Heart right ventricle (tissue), 16 donors: Measurements from ENCODE around the gene RAD51B. TPM values are rescaled to one million over a fixed set of nuclear protein-coding genes. Genes with fewer than 3 reads are reported as not detected.

ENCODE experiments used
- ATAC-seq, 8 donors: fragments of 200-7000 bp; cut with Tn5 transposase; one replicate each; pipeline ENCODE4 v1.9.1; 2020; ENCODE audit warnings: mild to moderate bottlenecking in 8 of 8, moderate library complexity in 8 of 8, moderate number of reproducible peaks in 1 of 8
- DNase-seq, 2 donors: peaks; one replicate each; pipeline ENCODE4 v3.0.0-alpha.2; 2020
- H3K27ac ChIP-seq, 10 donors: fragments of 200-600 bp; sonication (generic) in 2 of 10; one replicate each; pipeline versions ENCODE4 v1.5.0 to v1.8.0; 2020 to 2022; ENCODE audit warnings: mild to moderate bottlenecking in 3 of 10
- H3K27me3 ChIP-seq, 7 donors: fragments of 200-600 bp; one replicate each; pipeline ENCODE4 v1.8.0; 2021 to 2022; ENCODE audit warnings: mild to moderate bottlenecking in 2 of 7
- H3K36me3 ChIP-seq, 9 donors: fragments of 200-600 bp; sonication (generic) in 1 of 9; one replicate each; pipeline versions ENCODE4 v1.5.0 to v1.8.0; 2020 to 2022; ENCODE audit warnings: mild to moderate bottlenecking in 2 of 9
- H3K4me1 ChIP-seq, 9 donors: fragments of 200-600 bp; sonication (generic) in 1 of 9; one replicate each; pipeline versions ENCODE4 v1.5.0 to v1.8.0; 2020 to 2022; ENCODE audit warnings: mild to moderate bottlenecking in 4 of 9
- H3K4me3 ChIP-seq, 10 donors: fragments of 200-600 bp; sonication (generic) in 2 of 10; one replicate each; pipeline versions ENCODE4 v1.5.0 to v1.8.0; 2020 to 2022; ENCODE audit warnings: mild to moderate bottlenecking in 7 of 10, moderate library complexity in 2 of 10
- H3K9me3 ChIP-seq, 11 donors: fragments of 200-600 bp in 10 of 11; sonication (generic) in 2 of 11; one replicate each; pipeline versions ENCODE4 v1.5.0 to v1.8.0; 2013 to 2022; ENCODE audit warnings: mild to moderate bottlenecking in 2 of 11, control low read depth in 1 of 11, moderate library complexity in 1 of 11
- WGBS, 2 donors: extraction: QIAGEN DNeasy Blood & Tissue Kit; methylation state at CpG; one replicate each; pipeline ENCODE4 v1.1.7; 2013; ENCODE audit warnings: inconsistent platforms in 1 of 2; 5-methylcytosine and 5-hydroxymethylcytosine counted together
- intact Hi-C, 10 donors: fragments of 100-400 bp; cut with DNase I; formaldehyde crosslinking; loops; one replicate each; pipeline versions ENCODE4 v1.11.1 to v1.14.2; 2022
- polyA plus RNA-seq, 2 donors: library from polyadenylated mRNA; stranded (reverse); fragments of 200-250 nt; gene quantifications; one replicate each; pipeline ENCODE4 v1.2.3, GENCODE V29; 2013
- total RNA-seq, 10 donors: library from RNA; stranded (reverse); fragmentation: NEBNext Ultra II Directional in 3 of 10; extraction: Animal tissue kit (Norgen Biotek cat#: 25700) in 3 of 10; gene quantifications; one replicate each; pipeline versions ENCODE4 v1.2.1 to v1.2.4, GENCODE V29; 2021 to 2023
- TF ChIP-seq, protein P1 (sequence below), 9 donors: fragments of 200-600 bp; sonication (generic) in 2 of 9; IDR thresholded peaks; one replicate each; pipeline versions ENCODE4 v1.5.0 to v1.8.0; 2021 to 2022; ENCODE audit warnings: antibody characterized with exemption in 9 of 9, mild to moderate bottlenecking in 5 of 9, moderate library complexity in 1 of 9
- donor health status: Arrhythmogenic right ventricular cardiomyopathy.
- donor health status: ischemic (EF 13 %, LVEDD 7.1; RV severe dilation, severe dysfunction).
- donor health status: healthy with polysubstance abuse.
- donor health status: DM: no; HTN: yes; CAD: no.
- donor health status: DM: no; HTN: no; CAD: no.
- donor health status: ischemic (EF 25% LVEDD 6.9; RV normal size, moderate dysfunction).
- donor health status: ischemic (EF 25% LVEDD 5.7; RV mildly dilated, moderate dysfunction).
- donor health status: healthy.
- donor health status: DM: yes; HTN: yes; CAD: no.
- donor health status: Ischemic cardiomyopathy.
- donor health status: ischemic (EF 35%, LVEDD 5.7; RV mildly dilated, moderate dysfunction).
- donor health status: nonischemic (EF 11% LVEDD 7.7; RV severe dilation, severe dysfunction).
- donor health status: DM: yes; HTN: yes; CAD: no.
- donor health status: PGD.
- donor health status: ischemic (EF 29% LVEDD 5.4; RV normal size, mild dysfunction).
- donor health status: nonischemic (EF 23%, LVEDD 6.1; RV moderate dilation, normal function).

RAD51B gene
- total and polyA plus RNA-seq, 12 donors = 0.88 to 8.6 (median 3.5) TPM

DNA sequence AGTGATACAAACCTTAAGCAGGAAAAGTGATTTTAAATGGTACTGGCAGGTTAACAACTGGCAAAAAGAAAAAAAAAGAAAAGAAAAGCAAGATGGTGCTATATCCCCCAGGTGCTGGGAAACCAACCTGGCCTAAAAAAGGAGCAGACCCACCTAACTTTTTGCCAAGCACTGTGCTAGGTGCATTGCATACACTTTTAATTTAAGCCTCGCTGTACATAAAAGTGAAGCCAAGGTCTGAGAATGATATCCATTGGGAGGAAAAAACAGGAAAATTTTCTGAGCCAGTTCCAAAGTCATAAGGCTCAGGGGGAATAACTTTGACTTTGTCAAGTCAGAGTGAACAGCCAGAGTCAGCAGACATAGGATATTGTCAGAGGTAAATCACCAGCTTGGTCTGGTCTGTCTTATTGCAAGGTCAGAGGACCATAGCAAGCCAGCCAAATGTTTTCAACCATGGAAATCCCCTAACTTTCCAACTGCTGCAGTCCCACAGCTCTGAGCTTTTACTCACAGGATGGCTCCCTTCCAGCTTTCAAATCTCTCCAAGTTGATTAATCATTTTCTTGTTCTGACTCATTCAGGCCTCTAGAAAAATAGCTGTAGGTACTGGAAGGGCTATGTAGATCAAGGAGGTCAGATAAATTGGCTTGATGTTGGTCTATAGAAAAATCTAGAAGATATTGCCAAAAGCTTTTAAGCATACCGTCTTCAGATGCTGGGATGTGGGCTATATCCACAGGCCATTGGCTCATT is 412.9 kb downstream of the RAD51B start:
- Histone ChIP-seq H3K9me3 (no peaks in the 10 kb centered on the region), H3K27ac (peak overlapping the region; percentile 26 to 81 (median 69)), H3K4me1 (peaks cover 5 to 38% (median 23%) of the 10 kb centered on the region in 9 donors), H3K4me3 (no peak overlapping the region), H3K27me3 (no peaks in the 10 kb centered on the region), H3K36me3 (no peaks in the 10 kb centered on the region)
- intact Hi-C loops = loop anchor here in 1 of 10 donors (5.0 kb wide), 2 partner anchors 85 to 290 kb away; no protein-coding TSS in a partner anchor
- ATAC-seq = peak; percentile 84 to 99 (median 96)
- WGBS, 2 donors = 30 to 35% methylated on average over 2 of the region's 2 CpGs
- TF ChIP-seq, protein P1, sequence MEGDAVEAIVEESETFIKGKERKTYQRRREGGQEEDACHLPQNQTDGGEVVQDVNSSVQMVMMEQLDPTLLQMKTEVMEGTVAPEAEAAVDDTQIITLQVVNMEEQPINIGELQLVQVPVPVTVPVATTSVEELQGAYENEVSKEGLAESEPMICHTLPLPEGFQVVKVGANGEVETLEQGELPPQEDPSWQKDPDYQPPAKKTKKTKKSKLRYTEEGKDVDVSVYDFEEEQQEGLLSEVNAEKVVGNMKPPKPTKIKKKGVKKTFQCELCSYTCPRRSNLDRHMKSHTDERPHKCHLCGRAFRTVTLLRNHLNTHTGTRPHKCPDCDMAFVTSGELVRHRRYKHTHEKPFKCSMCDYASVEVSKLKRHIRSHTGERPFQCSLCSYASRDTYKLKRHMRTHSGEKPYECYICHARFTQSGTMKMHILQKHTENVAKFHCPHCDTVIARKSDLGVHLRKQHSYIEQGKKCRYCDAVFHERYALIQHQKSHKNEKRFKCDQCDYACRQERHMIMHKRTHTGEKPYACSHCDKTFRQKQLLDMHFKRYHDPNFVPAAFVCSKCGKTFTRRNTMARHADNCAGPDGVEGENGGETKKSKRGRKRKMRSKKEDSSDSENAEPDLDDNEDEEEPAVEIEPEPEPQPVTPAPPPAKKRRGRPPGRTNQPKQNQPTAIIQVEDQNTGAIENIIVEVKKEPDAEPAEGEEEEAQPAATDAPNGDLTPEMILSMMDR (IDR thresholded peaks at IDR 0.05) = no peak
- peak in 1 of 2 donors; percentile 86 for DNase-seq

DNA sequence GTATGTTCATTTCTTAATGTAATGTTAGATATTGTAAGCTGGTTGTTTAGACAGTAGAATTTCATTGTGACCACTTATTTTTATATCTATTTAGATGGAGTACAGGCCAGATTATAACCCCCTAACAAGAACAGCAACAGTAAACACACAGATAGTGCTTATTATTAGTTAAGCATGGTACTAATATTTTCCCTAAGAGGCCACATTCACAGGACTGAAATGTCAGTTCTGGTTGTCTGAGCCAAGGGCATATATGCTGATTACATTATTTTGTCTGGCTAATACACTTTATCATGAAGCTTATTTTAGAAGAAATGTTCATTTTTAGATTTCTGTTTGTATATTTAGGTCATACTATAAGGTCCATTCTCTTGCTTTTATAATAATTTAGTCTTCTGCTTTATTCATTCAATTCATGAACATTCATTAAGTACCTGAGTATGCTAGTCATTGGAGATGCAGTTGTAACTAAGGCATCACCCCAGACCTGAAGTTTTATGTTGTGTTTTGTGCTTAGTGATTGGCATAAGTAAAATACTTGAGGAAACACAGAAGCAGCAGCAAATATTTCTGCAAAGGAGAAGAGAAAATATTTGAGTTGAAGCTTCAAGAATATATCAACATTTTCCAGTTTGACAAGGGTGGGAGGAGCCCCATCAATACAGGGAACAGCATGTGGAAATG is 413.7 kb downstream of the RAD51B start:
- H3K36me3 ChIP-seq = no peaks in the 10 kb centered on the region
- H3K27ac ChIP-seq = peak overlapping the region; percentile 26 to 81 (median 69)
- no peak overlapping the region for H3K4me3 ChIP-seq
- peaks cover 5 to 38% (median 23%) of the 10 kb centered on the region in 9 donors for H3K4me1 ChIP-seq
- H3K9me3 ChIP-seq = no peaks in the 10 kb centered on the region
- TF ChIP-seq, protein P1 (IDR thresholded peaks at IDR 0.05) = no peak
- intact Hi-C loops = loop anchor here in 1 of 10 donors (5.0 kb wide), 2 partner anchors 86 to 291 kb away; no protein-coding TSS in a partner anchor
- DNase-seq = no peak
- H3K27me3 ChIP-seq = no peaks in the 10 kb centered on the region
- ATAC-seq = no peak

DNA sequence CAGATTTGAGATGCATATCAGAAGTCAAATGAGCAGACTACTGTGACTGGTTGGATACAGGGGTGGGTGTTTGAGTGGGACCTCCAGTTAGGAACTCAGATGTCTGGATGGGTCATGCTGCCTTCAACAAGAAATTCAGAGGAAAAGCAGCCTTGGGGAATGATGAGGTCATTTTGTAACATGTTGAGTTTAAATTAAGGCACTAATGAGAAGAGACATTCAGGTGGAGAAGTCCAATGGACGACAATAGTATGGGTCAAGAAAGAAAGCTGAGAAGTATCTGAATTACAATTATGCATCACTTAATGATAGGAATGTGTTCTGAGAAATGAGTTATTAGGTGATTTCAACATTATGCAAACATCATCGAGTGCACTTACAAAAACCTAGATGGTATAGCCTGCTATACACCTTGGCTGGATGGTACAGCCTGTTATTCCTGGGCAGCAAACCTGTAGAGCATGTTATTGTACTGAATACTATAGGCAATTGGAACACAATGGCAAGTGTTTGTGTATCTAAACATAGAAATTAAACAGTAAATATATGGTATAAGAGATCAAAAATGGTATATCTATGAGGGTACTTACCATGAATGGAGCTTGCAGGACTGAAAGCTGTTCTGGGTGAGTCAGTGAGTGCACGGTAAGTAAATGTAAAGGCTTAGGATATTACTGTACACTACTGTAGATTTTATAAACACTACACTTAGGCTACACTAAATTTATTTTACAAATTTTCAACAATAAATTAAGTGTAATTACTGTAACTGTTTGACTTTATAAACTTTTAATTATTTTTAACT is 414.7 kb downstream of the RAD51B start:
- Histone ChIP-seq H3K36me3 (no peaks in the 10 kb centered on the region), H3K4me1 (peaks cover 5 to 38% (median 23%) of the 10 kb centered on the region in 9 donors), H3K9me3 (no peaks in the 10 kb centered on the region), H3K4me3 (no peak overlapping the region), H3K27me3 (no peaks in the 10 kb centered on the region), H3K27ac (peak overlapping the region in 5 of 10 donors; percentile 67 to 81 (median 73))
- intact Hi-C loops = loop anchor here in 1 of 10 donors (5.0 kb wide), 2 partner anchors 87 to 292 kb away; no protein-coding TSS in a partner anchor
- WGBS, 2 donors = 96 to 98% methylated on average over 3 of the region's 3 CpGs
- TF ChIP-seq, protein P1 (IDR thresholded peaks at IDR 0.05) = no peak
- DNase-seq (no peak), ATAC-seq (no peak)

- H3K27ac ChIP-seq = no peak overlapping the region
- H3K9me3 ChIP-seq = no peaks in the 10 kb centered on the region
- no peak for DNase-seq
- ATAC-seq = no peak
- H3K4me3 ChIP-seq = no peak overlapping the region
- TF ChIP-seq, protein P1 (IDR thresholded peaks at IDR 0.05) = no peak
- H3K36me3 ChIP-seq = no peaks in the 10 kb centered on the region
- 97% methylated on average over 3 of the region's 3 CpGs for WGBS, 2 donors
- intact Hi-C loops = no loop called here
- H3K4me1 ChIP-seq = peaks cover 5 to 43% (median 30%) of the 10 kb centered on the region in 9 donors
- no peaks in the 10 kb centered on the region for H3K27me3 ChIP-seq
Observed at GRCh38 chr14:68235011-68235410, 415.4 kb downstream of the RAD51B start.
